ENCODE results near the gene VWA3B.
A peak's percentile ranks its signal among the peaks of the same experiment; 100 is the strongest.
"Not testable (repeated sequence)": the region's sequence is repeated elsewhere in the genome, so short reads cannot be mapped to it uniquely, and the experiment has no call there.

Gene VWA3B

DNA sequence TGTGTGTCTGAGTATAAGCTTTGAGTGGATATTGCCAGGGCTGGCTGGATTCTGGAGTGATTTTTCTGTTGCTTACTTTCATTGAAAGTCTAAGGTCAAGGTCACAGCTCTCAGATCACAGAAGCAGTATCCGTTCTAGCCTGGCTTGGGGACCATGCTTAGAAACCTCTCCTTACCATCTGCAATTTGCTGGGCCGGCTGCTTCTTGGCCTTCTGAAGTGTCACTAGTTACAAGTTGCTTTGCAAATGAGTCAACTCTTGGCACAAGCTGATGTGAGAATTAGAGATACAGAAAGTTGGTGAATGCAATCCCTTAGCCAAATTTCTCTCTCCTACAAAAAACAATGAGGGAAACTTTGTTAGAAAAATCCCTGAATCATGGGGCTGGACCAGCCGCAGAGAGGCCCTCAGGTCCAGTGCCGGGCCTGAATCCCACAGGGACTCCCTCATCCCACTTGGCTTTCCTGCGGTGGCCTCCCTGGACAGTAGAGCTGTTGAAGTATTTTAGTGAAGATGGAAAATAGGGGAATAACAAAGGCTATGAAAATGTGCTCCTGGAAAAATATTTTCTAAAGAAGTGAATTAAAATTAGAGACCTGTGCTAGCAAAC is 166.6 kb downstream of the VWA3B start:
- no peak for DNase-seq

DNA sequence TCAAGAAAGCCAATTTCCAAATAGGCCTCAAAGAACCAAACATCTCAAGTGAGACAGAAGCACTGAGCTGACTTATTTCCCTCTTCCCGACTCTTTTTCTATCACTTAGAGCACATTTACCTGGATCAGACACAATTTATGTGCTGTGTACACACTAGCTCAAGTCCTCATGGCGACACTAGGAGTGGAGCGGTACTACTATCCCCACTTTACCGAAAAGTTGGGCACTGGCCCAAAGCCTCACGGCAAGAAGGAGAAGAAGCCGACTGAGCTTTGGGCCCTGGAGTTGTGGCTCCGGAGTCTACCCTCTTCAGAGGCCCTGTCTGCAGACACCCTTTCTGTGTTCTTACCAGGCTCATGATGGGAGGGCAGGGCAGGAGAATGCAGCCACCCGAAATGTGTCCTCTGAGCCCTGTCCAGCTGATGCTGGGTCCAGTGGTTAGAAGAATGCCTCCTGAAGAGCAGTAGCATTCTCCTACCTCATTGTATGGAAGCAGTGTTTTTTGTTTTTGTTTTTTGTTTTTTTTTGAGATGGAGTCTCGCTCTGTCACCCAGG is 167.6 kb downstream of the VWA3B start:
- DNase-seq, result no peak

- DNase-seq, result no peak
Measured at GRCh38 chr2:98258906-98259305, 171.9 kb downstream of the VWA3B start.

DNA sequence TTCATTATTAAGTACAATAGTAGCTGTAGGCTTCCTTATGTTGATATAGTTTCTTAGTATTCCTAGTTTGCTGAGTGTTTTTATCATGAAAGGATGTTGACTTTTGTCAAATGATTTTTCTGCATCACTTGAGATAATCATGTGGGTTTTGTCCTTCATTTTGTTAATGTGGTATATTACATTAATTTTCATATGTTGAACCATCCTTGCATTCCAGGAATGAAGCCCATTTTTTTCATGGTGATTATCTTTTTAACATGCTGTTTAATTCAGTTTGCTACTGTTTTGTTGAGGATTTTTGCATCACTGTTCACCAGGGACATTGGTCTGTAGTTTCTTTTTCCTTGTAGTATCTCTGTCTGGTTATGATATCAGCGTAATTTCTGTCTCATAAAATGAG is 176.4 kb downstream of the VWA3B start:
- no peak for DNase-seq

DNA sequence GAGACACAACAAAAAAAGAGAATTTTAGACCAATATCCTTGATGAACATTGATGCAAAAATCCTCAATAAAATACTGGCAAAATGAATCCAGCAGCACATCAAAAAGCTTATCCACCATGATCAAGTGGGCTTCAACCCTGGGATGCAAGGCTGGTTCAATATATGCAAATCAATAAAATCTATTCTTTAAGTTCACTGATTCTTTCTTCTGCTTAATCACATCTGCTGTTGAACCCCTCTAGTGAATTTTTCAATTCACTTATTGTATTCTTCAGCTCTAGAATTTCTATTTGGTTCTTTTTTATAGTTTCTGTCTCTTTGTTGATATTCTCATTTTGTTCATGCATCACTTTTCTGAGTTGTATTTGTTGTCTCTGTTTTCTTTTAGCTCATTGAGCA is 181.3 kb downstream of the VWA3B start:
- DNase-seq, result not testable (repeated sequence)

DNA sequence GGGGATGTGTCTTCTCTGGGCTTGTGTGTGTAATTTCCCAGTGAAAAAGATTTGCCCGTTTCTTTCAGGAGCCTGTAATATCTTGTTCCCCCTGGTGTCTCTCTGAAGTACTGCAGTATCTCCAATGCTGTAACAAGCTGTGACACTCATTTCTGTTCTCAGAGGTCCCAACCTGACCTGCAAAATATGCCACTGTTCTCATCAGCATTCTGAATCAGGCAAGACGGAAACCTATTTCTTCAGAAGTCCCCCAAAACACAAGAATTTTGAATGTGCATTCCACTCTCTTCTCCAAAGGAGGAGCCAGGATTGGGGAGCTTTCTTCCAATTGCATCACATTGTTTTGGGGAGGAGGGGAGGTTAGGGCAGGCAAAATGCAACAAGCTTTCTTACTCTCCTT is 182.3 kb downstream of the VWA3B start:
- DNase-seq, result peak; percentile 68 to 83 (median 78)

DNA sequence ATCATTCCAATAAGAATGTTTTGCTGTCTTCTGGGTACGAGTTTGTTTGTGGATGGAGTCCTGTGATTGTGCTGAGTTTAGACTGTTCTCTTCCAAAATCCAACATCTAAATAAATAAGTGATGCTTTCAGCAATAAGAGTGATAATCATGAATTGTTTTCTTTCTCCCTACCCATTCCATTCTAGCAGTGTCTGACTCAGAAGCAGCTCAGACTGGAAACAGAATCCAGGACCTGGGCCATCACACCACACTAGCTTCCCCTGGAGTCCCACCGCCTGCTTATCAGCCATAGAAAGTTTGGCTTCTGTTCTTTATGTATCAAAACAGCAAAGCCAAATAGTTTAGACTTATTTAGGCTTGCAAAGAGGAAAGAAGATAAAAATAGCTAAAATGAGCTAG is 182.9 kb downstream of the VWA3B start:
- DNase-seq, result no peak

DNA sequence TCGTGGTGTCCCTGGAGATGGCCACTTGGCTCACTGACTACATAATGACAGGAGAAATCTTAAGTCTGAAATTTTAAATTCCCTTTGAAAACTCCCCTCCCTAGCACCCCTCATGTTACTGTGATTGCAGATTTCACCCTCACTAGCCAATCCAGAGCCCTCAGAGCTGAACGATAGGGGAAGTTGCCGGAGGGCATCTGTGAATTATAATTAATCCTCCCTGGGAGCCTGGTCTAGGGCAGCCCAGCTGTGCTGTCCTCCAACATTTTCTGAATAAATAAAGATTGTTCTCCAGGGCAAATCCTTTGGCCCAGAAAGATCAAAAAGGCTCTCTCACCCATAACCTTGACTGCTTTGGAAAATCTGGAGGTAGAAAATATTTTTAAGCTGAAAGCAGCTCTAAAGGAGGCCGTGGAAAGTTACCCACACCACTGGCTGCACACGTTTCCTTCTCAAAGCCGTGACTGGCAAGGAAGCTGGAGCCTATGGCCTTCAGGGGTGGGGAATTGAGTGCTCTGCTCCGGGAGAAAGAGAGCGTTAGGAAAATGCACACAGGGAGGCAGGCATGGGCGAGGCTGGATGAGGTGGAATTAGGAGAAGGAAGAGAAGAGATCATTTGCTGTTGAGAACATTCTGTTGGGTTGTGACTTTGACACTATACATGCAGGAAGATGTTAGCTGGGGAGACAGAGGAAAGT is 190.3 kb downstream of the VWA3B start:
- DNase-seq, result no peak

DNA sequence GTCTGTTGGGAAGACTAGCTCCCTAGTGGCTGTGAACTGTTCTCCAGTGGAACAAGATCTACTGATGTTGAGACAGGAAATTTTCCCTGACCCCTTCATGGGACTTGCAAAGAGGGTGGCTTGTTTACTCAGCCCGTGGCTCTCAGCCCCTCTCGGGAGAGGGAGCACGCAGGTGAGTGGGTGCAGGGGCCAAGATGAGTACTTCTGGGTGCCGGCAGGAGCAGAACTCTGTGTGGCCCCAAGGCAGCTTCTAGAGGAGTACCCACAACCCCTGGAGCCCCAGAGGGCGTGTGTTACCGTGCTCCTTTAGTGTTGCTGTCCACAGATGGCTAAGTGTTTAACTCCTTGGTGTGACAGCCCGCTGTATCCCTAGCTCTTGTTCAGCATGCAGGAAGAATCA is 191.1 kb downstream of the VWA3B start:
- no peak for DNase-seq

- DNase-seq, result no peak
Measured at GRCh38 chr2:98280376-98281102, 193.6 kb downstream of the VWA3B start.

- DNase-seq, result peak; percentile 25 to 44 (median 38)
Measured at GRCh38 chr2:98281607-98282006, 194.6 kb downstream of the VWA3B start.

DNA sequence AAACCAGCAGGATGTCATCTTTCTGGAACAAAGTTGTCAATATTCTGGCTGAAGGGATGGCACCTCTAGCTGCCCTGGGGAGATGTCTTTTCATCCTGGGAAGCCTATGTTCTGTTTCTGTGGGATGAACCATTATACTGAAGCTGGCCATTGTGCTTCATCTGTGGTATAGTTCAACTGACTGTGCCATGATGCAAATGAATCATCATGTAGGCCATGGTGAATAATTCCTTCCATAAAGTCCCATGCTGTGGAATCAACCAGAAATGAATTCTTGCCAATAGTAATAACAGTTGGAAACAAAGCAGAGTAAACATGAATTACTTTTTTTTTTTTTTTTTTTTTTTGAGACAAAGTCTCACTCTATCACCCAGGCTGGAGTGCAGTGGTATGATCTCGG is 195.1 kb downstream of the VWA3B start:
- DNase-seq, result no peak

GRCh38 chr2:98293030-98293429 is 206.1 kb downstream of the VWA3B start:
- DNase-seq, result no peak

GRCh38 chr2:98293931-98294687 is 207.1 kb downstream of the VWA3B start:
- DNase-seq, result peak in 1 of 3 donors; percentile 3

GRCh38 chr2:98294711-98295110 is 207.7 kb downstream of the VWA3B start:
- DNase-seq, result no peak

GRCh38 chr2:98295275-98295674 is 208.3 kb downstream of the VWA3B start:
- no peak for DNase-seq

- no peak for DNase-seq
Measured at GRCh38 chr2:98295721-98296414, 208.9 kb downstream of the VWA3B start.

DNA sequence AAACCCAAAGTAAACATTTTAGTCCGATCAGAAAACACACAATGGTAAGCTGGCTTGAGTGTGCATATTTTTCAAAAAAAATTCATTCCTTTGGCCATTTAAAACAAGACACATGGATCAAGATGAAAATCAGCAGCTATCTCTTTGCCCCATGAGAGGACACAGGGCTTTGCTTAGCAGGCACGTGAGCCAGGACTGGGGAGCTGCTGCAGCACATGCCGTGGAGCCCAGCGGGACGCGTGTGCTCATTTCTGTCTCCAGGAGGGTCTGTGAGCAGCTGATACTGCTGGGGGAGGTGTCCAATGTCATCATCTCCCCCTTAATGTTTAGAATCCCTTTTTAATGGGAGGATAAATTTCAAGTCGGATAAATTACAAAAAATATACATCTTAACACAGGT is 209.5 kb downstream of the VWA3B start:
- no peak for DNase-seq

GRCh38 chr2:98297817-98298682 is 211.1 kb downstream of the VWA3B start:
- no peak for DNase-seq

- DNase-seq, result no peak
Measured at GRCh38 chr2:98298683-98299164, 211.8 kb downstream of the VWA3B start.

- no peak for DNase-seq
Measured at GRCh38 chr2:98299211-98299905, 212.4 kb downstream of the VWA3B start.

Data from suppressor macrophage treated with lipopolysaccharide for 1 hour (primary cell).